IMR-90 (cell line): ENCODE data around the gene HPSE2. TPM values are rescaled to one million over a fixed set of nuclear protein-coding genes. Genes with fewer than 3 reads are reported as not detected.

Source experiments
- ATAC-seq: fragments of 200-7000 bp; cut with Tn5 transposase; 2 replicates; pipeline ENCODE4 v1.9.1; 2020; ENCODE audit warnings: low read depth, mild to moderate bottlenecking, moderate library complexity
- BruUV-seq: library from RNA; stranded (reverse); fragments of 400-500 nt; replicated peaks from 2 replicates; lab custom pipeline; 2021; lab: Mats Ljungman, UMichigan
- CTCF ChIA-PET: fragments of 300-600 bp; formaldehyde crosslinking; extraction: SDS; loops from one replicate; lab custom pipeline; 2021; ENCODE audit warnings: antibody characterized with exemption; lab: Yijun Ruan, JAX
- POLR2A ChIA-PET: fragments of 300-600 bp; sonication (Branson Sonifier 250); formaldehyde crosslinking; loops from one replicate; lab custom pipeline; 2022; ENCODE audit warnings: antibody characterized with exemption; ENCODE audit not compliant: unreplicated experiment; lab: Charles Lee
- DNase-seq: peaks from one replicate; pipeline ENCODE4 v3.0.0; 2013
- H2AFZ ChIP-seq: replicated peaks from 2 replicates; pipeline ENCODE3; 2013; ENCODE audit warnings: low read length, mild to moderate bottlenecking; ENCODE audit not compliant: poor library complexity
- H2AK5ac ChIP-seq: 2 replicates; pipeline ENCODE4 v1.6.1; 2013; ENCODE audit warnings: low read depth, low read length, inconsistent platforms
- H2AK9ac ChIP-seq: replicated peaks from 2 replicates; pipeline ENCODE3; 2013; ENCODE audit warnings: mild to moderate bottlenecking, low read depth, low read length, moderate library complexity; ENCODE audit not compliant: poor library complexity
- H2BK120ac ChIP-seq: 2 replicates; pipeline ENCODE4 v1.6.1; 2013; ENCODE audit warnings: low read depth, low read length, inconsistent platforms
- H2BK15ac ChIP-seq: 3 replicates; pipeline ENCODE4 v1.6.1; 2013; ENCODE audit warnings: low read depth, low read length, inconsistent platforms
- H2BK20ac ChIP-seq: 2 replicates; pipeline ENCODE4 v1.6.1; 2013; ENCODE audit warnings: low read depth, mild to moderate bottlenecking, inconsistent platforms, low read length, moderate library complexity
- H2BK5ac ChIP-seq: 2 replicates; pipeline ENCODE4 v1.6.1; 2013; ENCODE audit warnings: mild to moderate bottlenecking, low read depth, low read length, inconsistent platforms; ENCODE audit not compliant: poor library complexity, severe bottlenecking
- H3K14ac ChIP-seq: replicated peaks from 2 replicates; pipeline ENCODE4 v1.6.1; 2013; ENCODE audit warnings: low read depth, low read length, inconsistent platforms
- H3K18ac ChIP-seq: 2 replicates; pipeline ENCODE4 v1.6.1; 2013; ENCODE audit warnings: low read depth, low read length, control low read depth
- H3K23ac ChIP-seq: 2 replicates; pipeline ENCODE4 v1.6.1; 2013; ENCODE audit warnings: low read depth, low read length, inconsistent platforms
- H3K27ac ChIP-seq: 2 replicates; pipeline ENCODE4 v1.5.1; 2013; ENCODE audit warnings: mild to moderate bottlenecking, control low read depth, low read length; ENCODE audit not compliant: insufficient read depth
- H3K27me3 ChIP-seq: 2 replicates; pipeline ENCODE4 v1.6.1; 2013; ENCODE audit warnings: low read length; ENCODE audit not compliant: control insufficient read depth, insufficient read depth
- H3K36me3 ChIP-seq: 2 replicates; pipeline ENCODE4 v1.6.1; 2013; ENCODE audit warnings: low read length, mixed read lengths; ENCODE audit not compliant: control insufficient read depth, insufficient read depth
- H3K4ac ChIP-seq: 2 replicates; pipeline ENCODE4 v1.6.1; 2013; ENCODE audit warnings: low read depth, low read length, inconsistent platforms
- H3K4me1 ChIP-seq: 2 replicates; pipeline ENCODE4 v1.6.1; 2013; ENCODE audit warnings: low read length, mixed read lengths; ENCODE audit not compliant: control insufficient read depth, insufficient read depth
- H3K4me2 ChIP-seq: 2 replicates; pipeline ENCODE4 v1.6.1; 2013; ENCODE audit warnings: low read depth, mild to moderate bottlenecking, control low read depth, low read length, moderate library complexity
- H3K4me3 ChIP-seq: 2 replicates; pipeline ENCODE4 v1.5.1; 2013; ENCODE audit warnings: low read depth, mild to moderate bottlenecking, control low read depth, low read length, moderate library complexity; ENCODE audit not compliant: insufficient read depth
- H3K56ac ChIP-seq: 2 replicates; pipeline ENCODE4 v1.6.1; 2013; ENCODE audit warnings: low read length, inconsistent platforms; ENCODE audit not compliant: insufficient read depth; ENCODE audit errors: extremely low read depth
- H3K79me1 ChIP-seq, 2 experiments: 2 replicates each; pipeline ENCODE4 v1.6.1; 2013; ENCODE audit warnings: low read length in 2 of 2, inconsistent platforms in 1 of 2, low read depth in 1 of 2
- H3K9ac ChIP-seq: 2 replicates; pipeline ENCODE4 v1.6.1; 2013; ENCODE audit warnings: low read depth, low read length, control low read depth
- H3K9me1 ChIP-seq: 2 replicates; pipeline ENCODE4 v1.6.1; 2013; ENCODE audit warnings: low read length, inconsistent platforms; ENCODE audit not compliant: insufficient read depth
- H3K9me3 ChIP-seq: 2 replicates; pipeline ENCODE4 v1.6.1; 2013; ENCODE audit warnings: low read length; ENCODE audit not compliant: control insufficient read depth, insufficient read depth
- H4K20me1 ChIP-seq: 2 replicates; pipeline ENCODE4 v1.6.1; 2013; ENCODE audit warnings: low read length, inconsistent platforms; ENCODE audit not compliant: insufficient read depth
- H4K5ac ChIP-seq: 2 replicates; pipeline ENCODE4 v1.6.1; 2013; ENCODE audit warnings: mild to moderate bottlenecking, low read depth, low read length, control low read depth
- H4K8ac ChIP-seq, 2 experiments: 2 replicates each; pipeline ENCODE4 v1.6.1; 2013; ENCODE audit warnings: low read depth in 2 of 2, low read length in 2 of 2, control low read depth in 1 of 2, inconsistent platforms in 1 of 2
- H4K91ac ChIP-seq: 2 replicates; pipeline ENCODE4 v1.6.1; 2013; ENCODE audit warnings: low read depth, low read length, inconsistent platforms; ENCODE audit not compliant: insufficient read depth
- BHLHE40 ChIP-seq: fragments of 150-350 bp; IDR thresholded peaks from 2 replicates; pipeline ENCODE4 v1.6.1; 2016; ENCODE audit warnings: mild to moderate bottlenecking, low read depth, low read length
- CEBPB ChIP-seq: IDR thresholded peaks from 2 replicates; pipeline ENCODE4 v1.6.1; 2012; ENCODE audit warnings: low read depth, low read length, improper control_type of control experiment
- CHD1 ChIP-seq: IDR thresholded peaks from 2 replicates; pipeline ENCODE4 v1.6.1; 2012; ENCODE audit warnings: low read depth, low read length, improper control_type of control experiment
- CTCF ChIP-seq: conservative IDR thresholded peaks from 2 replicates; pipeline ENCODE4 v1.5.1; 2012; ENCODE audit warnings: mild to moderate bottlenecking, low read depth, low read length, improper control_type of control experiment
- FOS ChIP-seq: fragments of 150-350 bp; IDR thresholded peaks from 2 replicates; pipeline ENCODE4 v1.6.1; 2016; ENCODE audit warnings: low read depth, low read length
- MAFK ChIP-seq: IDR thresholded peaks from 2 replicates; pipeline ENCODE4 v1.6.1; 2012; ENCODE audit warnings: low read depth, low read length, improper control_type of control experiment
- MAZ ChIP-seq: IDR thresholded peaks from 2 replicates; pipeline ENCODE4 v1.6.1; 2012; ENCODE audit warnings: low read depth, mild to moderate bottlenecking, low read length, improper control_type of control experiment, moderate library complexity, borderline replicate concordance
- MXI1 ChIP-seq: IDR thresholded peaks from 2 replicates; pipeline ENCODE4 v1.6.1; 2012; ENCODE audit warnings: low read depth, mild to moderate bottlenecking, low read length, moderate library complexity, borderline replicate concordance
- NFE2L2 ChIP-seq: fragments of 150-350 bp; IDR thresholded peaks from 2 replicates; pipeline ENCODE4 v1.6.1; 2016; ENCODE audit warnings: low read depth, mild to moderate bottlenecking, low read length
- RAD21 ChIP-seq: IDR thresholded peaks from 2 replicates; pipeline ENCODE4 v1.6.1; 2012; ENCODE audit warnings: low read length, improper control_type of control experiment
- RCOR1 ChIP-seq: IDR thresholded peaks from 2 replicates; pipeline ENCODE4 v1.6.1; 2012; ENCODE audit warnings: mild to moderate bottlenecking, low read length, improper control_type of control experiment; ENCODE audit not compliant: insufficient replicate concordance
- RFX5 ChIP-seq: IDR thresholded peaks from 2 replicates; pipeline ENCODE4 v1.8.0; 2012; ENCODE audit warnings: low read depth, mild to moderate bottlenecking, low read length, moderate library complexity
- SMC3 ChIP-seq: fragments of 150-350 bp; IDR thresholded peaks from 2 replicates; pipeline ENCODE4 v1.6.1; 2016; ENCODE audit warnings: low read depth, mild to moderate bottlenecking, antibody characterized with exemption, low read length, moderate library complexity
- WGBS, 2 experiments: methylation state at CpG; one replicate each; pipeline versions ENCODE4 v1.1.5 to v1.1.7; 2013; ENCODE audit warnings: missing lambda C conversion rate in 2 of 2; ENCODE audit not compliant: insufficient read length in 1 of 2; ENCODE audit errors: extremely low coverage in 2 of 2; 5-methylcytosine and 5-hydroxymethylcytosine counted together
- dilution Hi-C: fragments of 300-500 bp; cut with HindIII; formaldehyde crosslinking; loops from one replicate; pipeline ENCODE4 v1.14.3; 2018; ENCODE audit warnings: low sequenced_read_pairs; ENCODE audit not compliant: unreplicated experiment
- in situ Hi-C: fragments of 300-500 bp; cut with MboI; formaldehyde crosslinking; loops from 3 replicates; pipeline ENCODE4 v1.14.3; 2019; ENCODE audit warnings: low sequenced_read_pairs, inconsistent platforms, mixed read lengths
- intact Hi-C: fragments of 100-400 bp; cut with micrococcal nuclease; formaldehyde crosslinking; loops from 2 replicates; pipeline ENCODE4 v1.10.0; 2022
- polyA plus RNA-seq, 3 experiments: library from polyadenylated mRNA; depleted of rRNA; stranded (reverse); fragments of >200 nt; gene quantifications; 2 replicates each; pipeline ENCODE4 v1.2.3, GENCODE V29; 2012; ENCODE audit warnings: low replicate concordance in 1 of 3
- total RNA-seq: library from RNA; depleted of rRNA; stranded (reverse); fragments of >200 nt; gene quantifications from 2 replicates; pipeline ENCODE4 v1.2.3, GENCODE V29; 2012
- TF ChIP-seq, protein P1 (sequence below): fragments of 150-350 bp; IDR thresholded peaks from 2 replicates; pipeline ENCODE4 v1.6.1; 2017; ENCODE audit warnings: mild to moderate bottlenecking, antibody characterized with exemption, low read length, low read depth

HPSE2 gene
- total and polyA plus RNA-seq, 2 of the 4 experiments (the other 2 are of a cell fraction): not detected

- no TSS peak for BruUV-seq
- no peak overlapping the region for H4K5ac ChIP-seq
- no peak for DNase-seq
Measured at GRCh38 chr10:98720551-98720950, 515.1 kb downstream of the HPSE2 start.

More at GRCh38 chr10:98720551-98720950, 515.1 kb downstream of the HPSE2 start:
- Histone ChIP-seq H2AFZ (no peak overlapping the region), H3K56ac (no peak overlapping the region), H3K14ac (no peak overlapping the region), H3K4me1 (no peaks in the 10 kb centered on the region), H3K9ac (no peak overlapping the region), H2AK5ac (no peak overlapping the region), H4K91ac (no peak overlapping the region), H3K4ac (no peak overlapping the region), H3K9me3 (no peaks in the 10 kb centered on the region), H4K8ac (no peak overlapping the region), H3K23ac (no peak overlapping the region), H3K4me3 (no peak overlapping the region), H2BK20ac (no peak overlapping the region), H4K20me1 (no peaks in the 10 kb centered on the region), H3K18ac (no peak overlapping the region), H3K79me1 (no peaks in the 10 kb centered on the region), H3K27me3 (no peaks in the 10 kb centered on the region), H3K9me1 (no peaks in the 10 kb centered on the region), H2AK9ac (no peak overlapping the region), H2BK5ac (no peak overlapping the region), H3K4me2 (no peak overlapping the region), H3K36me3 (no peaks in the 10 kb centered on the region), H2BK120ac (no peak overlapping the region), H2BK15ac (no peak overlapping the region), H3K27ac (no peak overlapping the region)
- ATAC-seq: no peak
- POLR2A ChIA-PET: no interaction called here
- no peak for TF ChIP-seq CHD1
- no peak for TF ChIP-seq MAZ
- TF ChIP-seq MXI1: no peak
- TF ChIP-seq, protein P1, sequence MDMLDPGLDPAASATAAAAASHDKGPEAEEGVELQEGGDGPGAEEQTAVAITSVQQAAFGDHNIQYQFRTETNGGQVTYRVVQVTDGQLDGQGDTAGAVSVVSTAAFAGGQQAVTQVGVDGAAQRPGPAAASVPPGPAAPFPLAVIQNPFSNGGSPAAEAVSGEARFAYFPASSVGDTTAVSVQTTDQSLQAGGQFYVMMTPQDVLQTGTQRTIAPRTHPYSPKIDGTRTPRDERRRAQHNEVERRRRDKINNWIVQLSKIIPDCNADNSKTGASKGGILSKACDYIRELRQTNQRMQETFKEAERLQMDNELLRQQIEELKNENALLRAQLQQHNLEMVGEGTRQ: no peak
- no peak for TF ChIP-seq NFE2L2
- no peak for TF ChIP-seq MAFK
- TF ChIP-seq RAD21: no peak
- TF ChIP-seq RCOR1: no peak
- TF ChIP-seq RFX5: no peak
- no peak for TF ChIP-seq FOS
- no peak for TF ChIP-seq BHLHE40
- no peak for TF ChIP-seq CTCF
- no peak for TF ChIP-seq CEBPB
- no peak for TF ChIP-seq SMC3
- in situ Hi-C loops (no loop called here), dilution Hi-C loops (no loop called here), intact Hi-C loops (no loop called here)
- CTCF ChIA-PET: no interaction called here
- WGBS, 2 experiments: no CpG with 5 or more reads among the region's 1 CpG
